Gastroesophageal sphincter (tissue), 4 donors: ENCODE results near the gene SLC38A5. TPM values are rescaled to one million over a fixed set of nuclear protein-coding genes. Genes with fewer than 3 reads are reported as not detected.
"Not testable (repeated sequence)": the region's sequence is repeated elsewhere in the genome, so short reads cannot be mapped to it uniquely, and the experiment has no call there.

ENCODE experiments used
- ATAC-seq: fragments of 150-250 bp; one replicate; pipeline ENCODE4 v1.9.1; 2016; ENCODE audit warnings: mild to moderate bottlenecking, moderate library complexity
- H3K27ac ChIP-seq, 4 donors: fragments of 200-600 bp; sonication (generic) in 3 of 4; 1 replicate in 3 of 4; 2 replicates in 1 of 4; pipeline ENCODE4 v1.5.1; 2016 to 2019
- H3K27me3 ChIP-seq: fragments of 200-600 bp; sonication (generic); one replicate; pipeline ENCODE4 v1.5.1; 2019
- H3K36me3 ChIP-seq, 2 donors: fragments of 200-600 bp; sonication (generic); one replicate each; pipeline ENCODE4 v1.5.1; 2019; ENCODE audit warnings: control low read depth in 1 of 2
- H3K4me1 ChIP-seq, 3 donors: fragments of 200-600 bp; sonication (generic); 1 replicate in 2 of 3; 2 replicates in 1 of 3; pipeline ENCODE4 v1.5.1; 2016 to 2019; ENCODE audit warnings: control low read depth in 2 of 3
- H3K4me3 ChIP-seq, 2 donors: fragments of 200-600 bp; sonication (generic); one replicate each; pipeline ENCODE4 v1.5.1; 2019; ENCODE audit warnings: mild to moderate bottlenecking in 1 of 2, moderate library complexity in 1 of 2
- H3K9me3 ChIP-seq, 3 donors: fragments of 200-600 bp; sonication (generic); one replicate each; pipeline ENCODE4 v1.5.1; 2017 to 2019; ENCODE audit warnings: control low read depth in 2 of 3
- CTCF ChIP-seq, 4 experiments: fragments of 200-600 bp in 2 of 4; fragments of 450-650 bp in 2 of 4; sonication (generic) in 1 of 4; IDR thresholded peaks; one replicate each; pipeline ENCODE4 v1.5.1; 2017 to 2019; ENCODE audit warnings: antibody characterized with exemption in 4 of 4, mild to moderate bottlenecking in 2 of 4, moderate library complexity in 2 of 4
- EP300 ChIP-seq: sonication (generic); formaldehyde crosslinking; IDR thresholded peaks from one replicate; pipeline ENCODE4 v1.6.1; 2017; ENCODE audit warnings: antibody characterized with exemption, mild to moderate bottlenecking
- POLR2A ChIP-seq, 2 donors: fragments of 450-650 bp; IDR thresholded peaks; one replicate each; pipeline ENCODE4 v1.6.1; 2017; ENCODE audit warnings: antibody characterized with exemption in 2 of 2, mild to moderate bottlenecking in 2 of 2, moderate library complexity in 1 of 2
- POLR2AphosphoS5 ChIP-seq: sonication (generic); formaldehyde crosslinking; IDR thresholded peaks from one replicate; pipeline ENCODE4 v1.6.1; 2017; ENCODE audit warnings: antibody characterized with exemption
- WGBS, 2 donors: methylation state at CpG; one replicate each; pipeline ENCODE4 v1.1.5; 2018; ENCODE audit warnings: low coverage in 1 of 2; 5-methylcytosine and 5-hydroxymethylcytosine counted together
- total RNA-seq, 4 donors: library from RNA; depleted of rRNA; stranded (reverse); fragments of >200 nt; gene quantifications; one replicate each; pipeline ENCODE4 v1.1.0, GENCODE V29; 2016

SLC38A5 gene
- total RNA-seq: 1 to 10 TPM; 4.2 to 7.9 (median 4.7) TPM

- WGBS, 2 donors: 83% methylated on average over 2 of the region's 18 CpGs; no CpG with 5 or more reads in 1 of the 2 donors
- Histone ChIP-seq H3K27me3 (peaks cover 14% of the 10 kb centered on the region), H3K27ac (no peak within 1 kb of the TSS), H3K36me3 (no peaks in the 10 kb centered on the region), H3K4me3 (peak within 1 kb of the TSS; percentile 25 to 39), H3K4me1 (peaks cover 0 to 25% (median 0%) of the 10 kb centered on the region in 3 donors), H3K9me3 (no peaks in the 10 kb centered on the region)
- TF ChIP-seq POLR2AphosphoS5 (no peak), EP300 (no peak), POLR2A (IDR thresholded peaks at IDR 0.05) (no peak), CTCF (IDR thresholded peaks at IDR 0.05) (no peak)
- no peak for ATAC-seq
Observed at GRCh38 chrX:48470110-48470832, at the start of gene SLC38A5. SLC38A5 (minus strand) TSS chrX:48470260; CDS start chrX:48467924, 2,336 bp downstream.

- H3K4me3 ChIP-seq, H3K27ac ChIP-seq, H3K27me3 ChIP-seq, ATAC-seq, H3K9me3 ChIP-seq: not testable (repeated sequence)
- Histone ChIP-seq H3K36me3 (peaks cover 0 to 28% of the 10 kb centered on the region in 2 donors), H3K4me1 (peaks cover 0 to 11% (median 0%) of the 10 kb centered on the region in 3 donors)
- WGBS, 2 donors: no CpG with 5 or more reads among the region's 4 CpGs
Observed at GRCh38 chrX:48519481-48519880, 49.4 kb upstream of the SLC38A5 start.

- Histone ChIP-seq H3K9me3 (no peaks in the 10 kb centered on the region), H3K36me3 (peaks cover 0 to 34% of the 10 kb centered on the region in 2 donors), H3K27ac (no peak overlapping the region), H3K4me1 (peaks cover 0 to 4% (median 0%) of the 10 kb centered on the region in 3 donors), H3K4me3 (no peak overlapping the region), H3K27me3 (no peaks in the 10 kb centered on the region)
- ATAC-seq: no peak
- 80% methylated on average over 1 of the region's 5 CpGs; no CpG with 5 or more reads in 1 of the 2 donors for WGBS, 2 donors
- TF ChIP-seq POLR2A (IDR thresholded peaks at IDR 0.05): no peak
- TF ChIP-seq POLR2AphosphoS5: no peak
- TF ChIP-seq CTCF (IDR thresholded peaks at IDR 0.05): no peak
- no peak for TF ChIP-seq EP300
Observed at GRCh38 chrX:48516987-48517386, 46.9 kb upstream of the SLC38A5 start.

GRCh38 chrX:48516285-48516684 lies 46.2 kb upstream of the SLC38A5 start:
- no peaks in the 10 kb centered on the region for H3K9me3 ChIP-seq
- H3K4me3 ChIP-seq: no peak overlapping the region
- WGBS, 2 donors: 59 to 79% methylated on average over 3 to 4 of the region's 10 CpGs
- ATAC-seq: no peak
- H3K36me3 ChIP-seq: peaks cover 0 to 36% of the 10 kb centered on the region in 2 donors
- H3K4me1 ChIP-seq: peaks cover 0 to 3% (median 0%) of the 10 kb centered on the region in 3 donors
- no peaks in the 10 kb centered on the region for H3K27me3 ChIP-seq
- no peak for TF ChIP-seq POLR2AphosphoS5
- no peak for TF ChIP-seq EP300
- TF ChIP-seq POLR2A (IDR thresholded peaks at IDR 0.05): no peak
- no peak for TF ChIP-seq CTCF (IDR thresholded peaks at IDR 0.05)
- H3K27ac ChIP-seq: no peak overlapping the region

GRCh38 chrX:48515842-48516241 lies 45.8 kb upstream of the SLC38A5 start:
- no peaks in the 10 kb centered on the region for H3K4me1 ChIP-seq
- ATAC-seq: no peak
- H3K36me3 ChIP-seq: peaks cover 0 to 36% of the 10 kb centered on the region in 2 donors
- H3K27ac ChIP-seq: no peak overlapping the region
- H3K9me3 ChIP-seq: no peaks in the 10 kb centered on the region
- TF ChIP-seq POLR2AphosphoS5 (no peak), CTCF (IDR thresholded peaks at IDR 0.05) (no peak), POLR2A (IDR thresholded peaks at IDR 0.05) (no peak), EP300 (no peak)
- WGBS, 2 donors: 88% methylated on average over 6 of the region's 10 CpGs; no CpG with 5 or more reads in 1 of the 2 donors
- no peaks in the 10 kb centered on the region for H3K27me3 ChIP-seq
- H3K4me3 ChIP-seq: no peak overlapping the region
